Regular cardiac myocyte (primary cell): ENCODE data around the gene SMCO1. TPM values are rescaled to one million over a fixed set of nuclear protein-coding genes. Genes with fewer than 3 reads are reported as not detected.

ENCODE experiments used
- total RNA-seq: library from RNA; depleted of rRNA; stranded (reverse); fragments of >200 nt; gene quantifications from 2 replicates; pipeline ENCODE4 v1.2.3, GENCODE V29; 2014

SMCO1 gene, protein sequence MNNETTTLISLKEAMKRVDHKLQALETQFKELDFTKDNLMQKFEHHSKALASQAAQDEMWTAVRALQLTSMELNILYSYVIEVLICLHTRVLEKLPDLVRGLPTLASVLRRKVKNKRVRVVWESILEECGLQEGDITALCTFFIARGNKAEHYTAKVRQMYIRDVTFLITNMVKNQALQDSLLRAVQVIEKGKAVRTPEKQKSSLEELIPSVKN
- total RNA-seq = 0.19 and 0.28 TPM in 2 replicates

DNA sequence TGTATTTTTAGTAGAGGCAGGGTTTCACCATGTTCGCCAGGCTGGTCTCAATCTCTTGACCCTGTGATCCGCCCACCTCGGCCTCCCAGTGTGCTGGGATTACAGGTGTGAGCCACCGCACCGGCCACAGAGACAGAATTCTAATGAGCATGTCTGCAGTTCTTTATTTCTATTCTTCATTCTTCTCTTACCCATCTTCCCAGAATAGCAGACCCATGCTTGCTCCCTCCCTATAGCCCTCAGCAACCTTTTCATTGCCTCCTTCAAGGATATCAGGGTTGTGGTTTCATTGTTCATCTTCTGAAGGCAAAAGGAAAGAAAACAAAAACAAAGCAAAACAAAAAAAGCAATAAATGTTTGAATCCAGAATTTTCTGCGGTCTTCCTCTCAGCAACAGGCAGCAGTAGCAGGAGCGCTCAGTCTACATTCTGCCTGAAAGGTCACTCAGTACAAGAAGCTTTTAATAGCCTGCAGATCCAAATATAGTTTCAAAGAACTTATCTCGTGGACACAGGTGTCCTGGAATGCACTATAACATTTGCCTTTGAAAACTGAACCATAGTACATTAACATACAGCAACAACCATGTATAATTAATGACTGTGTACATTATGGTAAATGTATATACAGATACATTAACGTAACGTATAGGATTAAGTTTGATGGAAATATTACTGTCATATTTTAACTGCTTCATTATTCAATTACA, at the start of gene SMCO1:
TSS of gene SMCO1 (minus strand) at position 434 of the 709 bp plus-strand sequence. CDS start at position 297, 137 bp downstream.

DNA sequence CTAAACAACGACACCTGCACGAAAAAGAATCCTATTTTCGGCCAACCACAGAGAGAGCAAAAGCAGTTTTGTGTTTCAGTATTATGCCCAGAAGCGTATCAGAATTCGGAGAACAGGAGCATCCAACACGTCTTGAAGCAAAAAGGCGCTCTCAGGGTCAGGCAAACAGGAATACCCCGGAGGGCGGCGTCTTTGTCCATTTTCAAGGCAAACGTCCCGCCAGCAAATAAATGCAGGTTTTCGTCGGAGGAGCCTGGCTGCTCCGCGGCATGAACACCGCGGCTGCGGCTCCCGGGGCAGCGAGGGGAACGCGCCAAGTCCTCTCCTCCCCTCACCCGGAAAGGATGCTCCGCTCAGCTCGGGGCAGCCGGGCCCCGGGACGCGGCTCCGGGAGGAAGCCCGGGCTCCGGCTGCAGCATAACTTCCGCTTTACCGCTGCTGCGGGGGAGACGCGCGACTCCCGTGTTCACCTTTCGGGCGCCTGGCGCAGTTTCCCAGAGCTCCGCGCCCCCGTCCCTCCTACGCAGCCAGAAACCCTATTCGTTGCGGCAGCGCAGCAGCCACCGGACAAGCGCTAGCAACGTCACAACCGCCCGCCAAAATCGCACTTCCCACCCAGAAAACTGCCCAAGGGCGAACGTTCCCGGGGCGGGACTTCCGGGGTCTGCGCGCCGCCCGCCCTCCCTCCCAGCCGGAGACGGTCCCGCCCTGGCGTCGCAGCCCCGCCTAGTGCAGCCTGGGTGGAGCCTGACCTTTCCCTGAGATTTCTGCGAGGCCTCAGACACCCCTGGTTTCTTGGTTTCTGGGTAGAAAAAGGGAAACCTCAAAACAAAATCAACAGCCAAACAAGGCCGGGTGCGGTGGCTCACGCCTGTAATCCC, 11.7 kb downstream of the SMCO1 start, which contains the start of gene RNF168:
TSS of gene RNF168 (minus strand) at position 573 of the 881 bp plus-strand sequence. CDS start 595 bp downstream, outside the sequence.

Other genes with a start within 250 kb of the SMCO1 start
- 57.8 and 98.3 TPM in 2 replicates for gene PCYT1A, start 227.6 kb downstream of the SMCO1 start, total RNA-seq
- 7.0 and 12.5 TPM in 2 replicates for gene DYNLT2B, start 197.1 kb downstream of the SMCO1 start, total RNA-seq
- gene TM4SF19, start 177.0 kb downstream of the SMCO1 start, total RNA-seq = not detected in 2 replicates
- 14.4 and 18.6 TPM in 2 replicates for gene UBXN7, start 82.9 kb downstream of the SMCO1 start, total RNA-seq
- gene RNF168, start 11.6 kb downstream of the SMCO1 start, total RNA-seq = 14.7 and 23.0 TPM in 2 replicates
- 7.0 and 9.6 TPM in 2 replicates for gene WDR53, start 53.2 kb upstream of the SMCO1 start, total RNA-seq
- gene FBXO45, start 53.3 kb upstream of the SMCO1 start, total RNA-seq = 8.2 and 15.7 TPM in 2 replicates
- gene NRROS, start 124.3 kb upstream of the SMCO1 start, total RNA-seq = 0.58 and 0.85 TPM in 2 replicates
- gene CEP19, start 196.9 kb upstream of the SMCO1 start, total RNA-seq = 3.3 and 5.1 TPM in 2 replicates
- gene PIGX, start 197.0 kb upstream of the SMCO1 start, total RNA-seq = 22.0 and 34.1 TPM in 2 replicates
- gene PAK2, start 224.5 kb upstream of the SMCO1 start, total RNA-seq = 33.2 and 37.2 TPM in 2 replicates